IMR-90 (cell line): ENCODE measurements around the gene FLRT3. TPM values are rescaled to one million over a fixed set of nuclear protein-coding genes. Genes with fewer than 3 reads are reported as not detected.

Source experiments
- ATAC-seq: fragments of 200-7000 bp; cut with Tn5 transposase; 2 replicates; pipeline ENCODE4 v1.9.1; 2020; ENCODE audit warnings: low read depth, mild to moderate bottlenecking, moderate library complexity
- BruUV-seq: library from RNA; stranded (reverse); fragments of 400-500 nt; replicated peaks from 2 replicates; lab custom pipeline; 2021; lab: Mats Ljungman, UMichigan
- CTCF ChIA-PET: fragments of 300-600 bp; formaldehyde crosslinking; extraction: SDS; loops from one replicate; lab custom pipeline; 2021; ENCODE audit warnings: antibody characterized with exemption; lab: Yijun Ruan, JAX
- POLR2A ChIA-PET: fragments of 300-600 bp; sonication (Branson Sonifier 250); formaldehyde crosslinking; loops from one replicate; lab custom pipeline; 2022; ENCODE audit warnings: antibody characterized with exemption; ENCODE audit not compliant: unreplicated experiment; lab: Charles Lee
- DNase-seq: peaks from one replicate; pipeline ENCODE4 v3.0.0; 2013
- H2AFZ ChIP-seq: replicated peaks from 2 replicates; pipeline ENCODE3; 2013; ENCODE audit warnings: low read length, mild to moderate bottlenecking; ENCODE audit not compliant: poor library complexity
- H2AK5ac ChIP-seq: 2 replicates; pipeline ENCODE4 v1.6.1; 2013; ENCODE audit warnings: low read depth, low read length, inconsistent platforms
- H2AK9ac ChIP-seq: replicated peaks from 2 replicates; pipeline ENCODE3; 2013; ENCODE audit warnings: mild to moderate bottlenecking, low read depth, low read length, moderate library complexity; ENCODE audit not compliant: poor library complexity
- H2BK120ac ChIP-seq: 2 replicates; pipeline ENCODE4 v1.6.1; 2013; ENCODE audit warnings: low read depth, low read length, inconsistent platforms
- H2BK15ac ChIP-seq: 3 replicates; pipeline ENCODE4 v1.6.1; 2013; ENCODE audit warnings: low read depth, low read length, inconsistent platforms
- H2BK20ac ChIP-seq: 2 replicates; pipeline ENCODE4 v1.6.1; 2013; ENCODE audit warnings: low read depth, mild to moderate bottlenecking, inconsistent platforms, low read length, moderate library complexity
- H2BK5ac ChIP-seq: 2 replicates; pipeline ENCODE4 v1.6.1; 2013; ENCODE audit warnings: mild to moderate bottlenecking, low read depth, low read length, inconsistent platforms; ENCODE audit not compliant: poor library complexity, severe bottlenecking
- H3K14ac ChIP-seq: replicated peaks from 2 replicates; pipeline ENCODE4 v1.6.1; 2013; ENCODE audit warnings: low read depth, low read length, inconsistent platforms
- H3K18ac ChIP-seq: 2 replicates; pipeline ENCODE4 v1.6.1; 2013; ENCODE audit warnings: low read depth, low read length, control low read depth
- H3K23ac ChIP-seq: 2 replicates; pipeline ENCODE4 v1.6.1; 2013; ENCODE audit warnings: low read depth, low read length, inconsistent platforms
- H3K27ac ChIP-seq: 2 replicates; pipeline ENCODE4 v1.5.1; 2013; ENCODE audit warnings: mild to moderate bottlenecking, control low read depth, low read length; ENCODE audit not compliant: insufficient read depth
- H3K27me3 ChIP-seq: 2 replicates; pipeline ENCODE4 v1.6.1; 2013; ENCODE audit warnings: low read length; ENCODE audit not compliant: control insufficient read depth, insufficient read depth
- H3K36me3 ChIP-seq: 2 replicates; pipeline ENCODE4 v1.6.1; 2013; ENCODE audit warnings: low read length, mixed read lengths; ENCODE audit not compliant: control insufficient read depth, insufficient read depth
- H3K4ac ChIP-seq: 2 replicates; pipeline ENCODE4 v1.6.1; 2013; ENCODE audit warnings: low read depth, low read length, inconsistent platforms
- H3K4me1 ChIP-seq: 2 replicates; pipeline ENCODE4 v1.6.1; 2013; ENCODE audit warnings: low read length, mixed read lengths; ENCODE audit not compliant: control insufficient read depth, insufficient read depth
- H3K4me2 ChIP-seq: 2 replicates; pipeline ENCODE4 v1.6.1; 2013; ENCODE audit warnings: low read depth, mild to moderate bottlenecking, control low read depth, low read length, moderate library complexity
- H3K4me3 ChIP-seq: 2 replicates; pipeline ENCODE4 v1.5.1; 2013; ENCODE audit warnings: low read depth, mild to moderate bottlenecking, control low read depth, low read length, moderate library complexity; ENCODE audit not compliant: insufficient read depth
- H3K56ac ChIP-seq: 2 replicates; pipeline ENCODE4 v1.6.1; 2013; ENCODE audit warnings: low read length, inconsistent platforms; ENCODE audit not compliant: insufficient read depth; ENCODE audit errors: extremely low read depth
- H3K79me1 ChIP-seq, 2 experiments: 2 replicates each; pipeline ENCODE4 v1.6.1; 2013; ENCODE audit warnings: low read length in 2 of 2, inconsistent platforms in 1 of 2, low read depth in 1 of 2
- H3K9ac ChIP-seq: 2 replicates; pipeline ENCODE4 v1.6.1; 2013; ENCODE audit warnings: low read depth, low read length, control low read depth
- H3K9me1 ChIP-seq: 2 replicates; pipeline ENCODE4 v1.6.1; 2013; ENCODE audit warnings: low read length, inconsistent platforms; ENCODE audit not compliant: insufficient read depth
- H3K9me3 ChIP-seq: 2 replicates; pipeline ENCODE4 v1.6.1; 2013; ENCODE audit warnings: low read length; ENCODE audit not compliant: control insufficient read depth, insufficient read depth
- H4K20me1 ChIP-seq: 2 replicates; pipeline ENCODE4 v1.6.1; 2013; ENCODE audit warnings: low read length, inconsistent platforms; ENCODE audit not compliant: insufficient read depth
- H4K5ac ChIP-seq: 2 replicates; pipeline ENCODE4 v1.6.1; 2013; ENCODE audit warnings: mild to moderate bottlenecking, low read depth, low read length, control low read depth
- H4K8ac ChIP-seq, 2 experiments: 2 replicates each; pipeline ENCODE4 v1.6.1; 2013; ENCODE audit warnings: low read depth in 2 of 2, low read length in 2 of 2, control low read depth in 1 of 2, inconsistent platforms in 1 of 2
- H4K91ac ChIP-seq: 2 replicates; pipeline ENCODE4 v1.6.1; 2013; ENCODE audit warnings: low read depth, low read length, inconsistent platforms; ENCODE audit not compliant: insufficient read depth
- BHLHE40 ChIP-seq: fragments of 150-350 bp; IDR thresholded peaks from 2 replicates; pipeline ENCODE4 v1.6.1; 2016; ENCODE audit warnings: mild to moderate bottlenecking, low read depth, low read length
- CEBPB ChIP-seq: IDR thresholded peaks from 2 replicates; pipeline ENCODE4 v1.6.1; 2012; ENCODE audit warnings: low read depth, low read length, improper control_type of control experiment
- CHD1 ChIP-seq: IDR thresholded peaks from 2 replicates; pipeline ENCODE4 v1.6.1; 2012; ENCODE audit warnings: low read depth, low read length, improper control_type of control experiment
- CTCF ChIP-seq: conservative IDR thresholded peaks from 2 replicates; pipeline ENCODE4 v1.5.1; 2012; ENCODE audit warnings: mild to moderate bottlenecking, low read depth, low read length, improper control_type of control experiment
- ELK1 ChIP-seq: fragments of 150-350 bp; IDR thresholded peaks from 2 replicates; pipeline ENCODE4 v1.6.1; 2016; ENCODE audit warnings: low read depth, mild to moderate bottlenecking, low read length, moderate library complexity, borderline replicate concordance
- FOS ChIP-seq: fragments of 150-350 bp; IDR thresholded peaks from 2 replicates; pipeline ENCODE4 v1.6.1; 2016; ENCODE audit warnings: low read depth, low read length
- MAFK ChIP-seq: IDR thresholded peaks from 2 replicates; pipeline ENCODE4 v1.6.1; 2012; ENCODE audit warnings: low read depth, low read length, improper control_type of control experiment
- MAZ ChIP-seq: IDR thresholded peaks from 2 replicates; pipeline ENCODE4 v1.6.1; 2012; ENCODE audit warnings: low read depth, mild to moderate bottlenecking, low read length, improper control_type of control experiment, moderate library complexity, borderline replicate concordance
- MXI1 ChIP-seq: IDR thresholded peaks from 2 replicates; pipeline ENCODE4 v1.6.1; 2012; ENCODE audit warnings: low read depth, mild to moderate bottlenecking, low read length, moderate library complexity, borderline replicate concordance
- NFE2L2 ChIP-seq: fragments of 150-350 bp; IDR thresholded peaks from 2 replicates; pipeline ENCODE4 v1.6.1; 2016; ENCODE audit warnings: low read depth, mild to moderate bottlenecking, low read length
- POLR2A ChIP-seq: IDR thresholded peaks from 2 replicates; pipeline ENCODE4 v1.6.1; 2012; ENCODE audit warnings: mild to moderate bottlenecking, low read depth, low read length
- RAD21 ChIP-seq: IDR thresholded peaks from 2 replicates; pipeline ENCODE4 v1.6.1; 2012; ENCODE audit warnings: low read length, improper control_type of control experiment
- RCOR1 ChIP-seq: IDR thresholded peaks from 2 replicates; pipeline ENCODE4 v1.6.1; 2012; ENCODE audit warnings: mild to moderate bottlenecking, low read length, improper control_type of control experiment; ENCODE audit not compliant: insufficient replicate concordance
- RFX5 ChIP-seq: IDR thresholded peaks from 2 replicates; pipeline ENCODE4 v1.8.0; 2012; ENCODE audit warnings: low read depth, mild to moderate bottlenecking, low read length, moderate library complexity
- SMC3 ChIP-seq: fragments of 150-350 bp; IDR thresholded peaks from 2 replicates; pipeline ENCODE4 v1.6.1; 2016; ENCODE audit warnings: low read depth, mild to moderate bottlenecking, antibody characterized with exemption, low read length, moderate library complexity
- USF2 ChIP-seq: fragments of 150-350 bp; IDR thresholded peaks from 2 replicates; pipeline ENCODE4 v1.6.1; 2017; ENCODE audit warnings: mild to moderate bottlenecking, antibody characterized with exemption, low read length, low read depth
- WGBS, 2 experiments: methylation state at CpG; one replicate each; pipeline versions ENCODE4 v1.1.5 to v1.1.7; 2013; ENCODE audit warnings: missing lambda C conversion rate in 2 of 2; ENCODE audit not compliant: insufficient read length in 1 of 2; ENCODE audit errors: extremely low coverage in 2 of 2; 5-methylcytosine and 5-hydroxymethylcytosine counted together
- dilution Hi-C: fragments of 300-500 bp; cut with HindIII; formaldehyde crosslinking; loops from one replicate; pipeline ENCODE4 v1.14.3; 2018; ENCODE audit warnings: low sequenced_read_pairs; ENCODE audit not compliant: unreplicated experiment
- in situ Hi-C: fragments of 300-500 bp; cut with MboI; formaldehyde crosslinking; loops from 3 replicates; pipeline ENCODE4 v1.14.3; 2019; ENCODE audit warnings: low sequenced_read_pairs, inconsistent platforms, mixed read lengths
- intact Hi-C: fragments of 100-400 bp; cut with micrococcal nuclease; formaldehyde crosslinking; loops from 2 replicates; pipeline ENCODE4 v1.10.0; 2022
- polyA plus RNA-seq, 3 experiments: library from polyadenylated mRNA; depleted of rRNA; stranded (reverse); fragments of >200 nt; gene quantifications; 2 replicates each; pipeline ENCODE4 v1.2.3, GENCODE V29; 2012; ENCODE audit warnings: low replicate concordance in 1 of 3
- total RNA-seq: library from RNA; depleted of rRNA; stranded (reverse); fragments of >200 nt; gene quantifications from 2 replicates; pipeline ENCODE4 v1.2.3, GENCODE V29; 2012

Gene FLRT3
- total and polyA plus RNA-seq, 2 of the 4 experiments (the other 2 are of a cell fraction) = 1.8 to 6.6 TPM

DNA sequence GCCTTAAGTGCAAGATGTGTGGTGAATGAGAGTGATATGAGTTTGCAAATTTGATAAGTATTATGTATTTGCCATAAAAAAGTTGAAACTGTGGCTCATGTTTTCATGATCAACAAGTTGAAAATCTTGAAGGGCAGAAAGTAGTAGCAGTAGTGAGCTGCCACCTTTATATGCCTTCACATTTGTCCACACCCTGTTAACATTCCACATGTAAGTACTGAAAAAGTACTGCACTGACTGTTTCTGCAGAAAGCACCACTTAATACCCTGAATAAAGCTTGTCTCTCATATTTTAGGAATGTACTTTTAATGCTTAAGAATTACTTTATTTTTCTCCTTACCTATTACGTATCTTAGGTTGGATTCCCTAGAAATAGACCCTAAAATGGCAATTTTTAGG, 45.9 kb downstream of the FLRT3 start:
- Histone ChIP-seq H3K4ac (no peak overlapping the region), H3K14ac (no peak overlapping the region), H2BK5ac (no peak overlapping the region), H3K79me1 (no peaks in the 10 kb centered on the region), H3K56ac (no peak overlapping the region), H3K27ac (no peak overlapping the region), H4K5ac (no peak overlapping the region), H2AK9ac (no peak overlapping the region), H3K9ac (no peak overlapping the region), H2AFZ (no peak overlapping the region), H3K4me3 (no peak overlapping the region), H4K8ac (no peak overlapping the region), H3K18ac (no peak overlapping the region), H3K36me3 (no peaks in the 10 kb centered on the region), H2AK5ac (no peak overlapping the region), H3K4me1 (no peaks in the 10 kb centered on the region), H4K20me1 (no peaks in the 10 kb centered on the region), H3K27me3 (no peaks in the 10 kb centered on the region), H3K9me3 (no peaks in the 10 kb centered on the region), H2BK15ac (no peak overlapping the region), H2BK20ac (no peak overlapping the region), H3K4me2 (no peak overlapping the region), H3K9me1 (no peaks in the 10 kb centered on the region), H2BK120ac (no peak overlapping the region), H3K23ac (no peak overlapping the region), H4K91ac (no peak overlapping the region)
- dilution Hi-C loops (no loop called here), intact Hi-C loops (loop anchor here (1.0 kb wide), 1 partner anchor 8 kb away; no protein-coding TSS in a partner anchor), in situ Hi-C loops (no loop called here)
- CTCF ChIA-PET = no interaction called here
- WGBS, 2 experiments = no CpG with 5 or more reads among the region's 1 CpG
- no TSS peak for BruUV-seq
- POLR2A ChIA-PET = no interaction called here
- TF ChIP-seq NFE2L2 (no peak), CTCF (no peak), MAFK (no peak), BHLHE40 (no peak), FOS (no peak), MXI1 (no peak), CEBPB (no peak), POLR2A (no peak), CHD1 (no peak), MAZ (no peak), SMC3 (no peak), RCOR1 (no peak), ELK1 (no peak), USF2 (no peak), RAD21 (no peak), RFX5 (no peak)
- no peak for ATAC-seq
- no peak for DNase-seq
